HG02610 (cell line): Measurements from ENCODE around the gene RNF144B.
"Not testable (repeated sequence)": the region's sequence is repeated elsewhere in the genome, so short reads cannot be mapped to it uniquely, and the experiment has no call there.

Source experiments
- ATAC-seq: cut with Tn5 transposase; IDR thresholded peaks from one replicate; pipeline ENCODE4 v1.9.1; 2021; ENCODE audit warnings: mild to moderate bottlenecking, moderate library complexity; ENCODE audit not compliant: unreplicated experiment

RNF144B gene

GRCh38 chr6:18405477-18406293 is 18.5 kb downstream of the RNF144B start:
- ATAC-seq, result no peak

- ATAC-seq, result no peak
These were observed 20.0 kb downstream of the RNF144B start for GRCh38 chr6:18406955-18407749.

- ATAC-seq, result not testable (repeated sequence)
These were observed 22.5 kb downstream of the RNF144B start for GRCh38 chr6:18409602-18410001.

- no peak for ATAC-seq
These were observed 23.3 kb downstream of the RNF144B start for GRCh38 chr6:18410412-18410811.

GRCh38 chr6:18412068-18412467 is 24.9 kb downstream of the RNF144B start:
- no peak for ATAC-seq

- no peak for ATAC-seq
These were observed 25.5 kb downstream of the RNF144B start for GRCh38 chr6:18412644-18413043.

- no peak for ATAC-seq
These were observed 26.2 kb downstream of the RNF144B start for GRCh38 chr6:18413381-18413780.

- ATAC-seq, result no peak
These were observed 27.0 kb downstream of the RNF144B start for GRCh38 chr6:18414116-18414515.

GRCh38 chr6:18415207-18415606 is 28.1 kb downstream of the RNF144B start:
- ATAC-seq, result no peak

- ATAC-seq, result no peak
These were observed 28.7 kb downstream of the RNF144B start for GRCh38 chr6:18415671-18416340.

GRCh38 chr6:18416341-18416679 is 29.2 kb downstream of the RNF144B start:
- no peak for ATAC-seq

GRCh38 chr6:18420328-18420727 is 33.2 kb downstream of the RNF144B start:
- no peak for ATAC-seq

- ATAC-seq, result no peak
These were observed 35.0 kb downstream of the RNF144B start for GRCh38 chr6:18422136-18422535.

GRCh38 chr6:18423426-18423825 is 36.3 kb downstream of the RNF144B start:
- no peak for ATAC-seq

- ATAC-seq, result no peak
These were observed 37.1 kb downstream of the RNF144B start for GRCh38 chr6:18424201-18424600.

- no peak for ATAC-seq
These were observed 38.1 kb downstream of the RNF144B start for GRCh38 chr6:18425218-18425617.

GRCh38 chr6:18427296-18427695 is 40.1 kb downstream of the RNF144B start:
- no peak for ATAC-seq

- no peak for ATAC-seq
These were observed 42.6 kb downstream of the RNF144B start for GRCh38 chr6:18429655-18430297.

- no peak for ATAC-seq
These were observed 44.4 kb downstream of the RNF144B start for GRCh38 chr6:18431581-18431980.

GRCh38 chr6:18432180-18432579 is 45.0 kb downstream of the RNF144B start:
- no peak for ATAC-seq

- no peak for ATAC-seq
These were observed 45.5 kb downstream of the RNF144B start for GRCh38 chr6:18432619-18433018.
